Epithelial cell of esophagus (primary cell): ENCODE measurements around the gene AGPAT3.

ENCODE experiments used
- DNase-seq: peaks from one replicate; pipeline ENCODE4 v3.0.0; 2010; ENCODE audit warnings: low read depth
- H3K4me3 ChIP-seq: 2 replicates; pipeline ENCODE4 v1.5.1; 2011; ENCODE audit warnings: mild to moderate bottlenecking, low read length, control low read depth
- CTCF ChIP-seq: IDR thresholded peaks from 2 replicates; pipeline ENCODE4 v1.5.1; 2011; ENCODE audit warnings: low read depth, mild to moderate bottlenecking, low read length, control low read depth, inconsistent platforms; ENCODE audit not compliant: insufficient read depth; ENCODE audit errors: missing control alignments

AGPAT3 gene

GRCh38 chr21:43970551-43970950, 105.5 kb downstream of the AGPAT3 start:
- H3K4me3 ChIP-seq, result no peak overlapping the region
- no peak for DNase-seq
- no peak for TF ChIP-seq CTCF

GRCh38 chr21:43971201-43971991, 106.4 kb downstream of the AGPAT3 start:
- no peak for DNase-seq
- H3K4me3 ChIP-seq, result no peak overlapping the region
- TF ChIP-seq CTCF, result no peak

- TF ChIP-seq CTCF, result no peak
- no peak overlapping the region for H3K4me3 ChIP-seq
- DNase-seq, result no peak
These were observed 106.9 kb downstream of the AGPAT3 start for GRCh38 chr21:43971992-43972255.

GRCh38 chr21:43972850-43973633, 108.0 kb downstream of the AGPAT3 start:
- no peak overlapping the region for H3K4me3 ChIP-seq
- no peak for TF ChIP-seq CTCF
- no peak for DNase-seq

- no peak for DNase-seq
- TF ChIP-seq CTCF, result no peak
- no peak overlapping the region for H3K4me3 ChIP-seq
These were observed 108.6 kb downstream of the AGPAT3 start for GRCh38 chr21:43973634-43973955.

- no peak for DNase-seq
- no peak overlapping the region for H3K4me3 ChIP-seq
- TF ChIP-seq CTCF, result no peak
These were observed 109.9 kb downstream of the AGPAT3 start for GRCh38 chr21:43974791-43975468.
